Measurements from ENCODE around the gene AHRR.

GRCh38 chr5:385321-385720, 63.8 kb downstream of the AHRR start:
- TF ChIP-seq LEF1 (IDR thresholded peaks at IDR 0.05; ENCODE audit: borderline replicate concordance) = no peak
- TF ChIP-seq HDGF (IDR thresholded peaks at IDR 0.05; ENCODE audit: borderline replicate concordance) = no peak
- TF ChIP-seq ELF4 (IDR thresholded peaks at IDR 0.05) = no peak
- no peak for TF ChIP-seq NFRKB (IDR thresholded peaks at IDR 0.05)
- no peak for TF ChIP-seq BHLHE40 (IDR thresholded peaks at IDR 0.05; ENCODE audit: borderline replicate concordance)
- no peak for TF ChIP-seq PKNOX1 (IDR thresholded peaks at IDR 0.05)
- no peak for TF ChIP-seq SP1 (IDR thresholded peaks at IDR 0.05)
- TF ChIP-seq ZNF384 (IDR thresholded peaks at IDR 0.05) = no peak
- TF ChIP-seq ARNT (IDR thresholded peaks at IDR 0.05) = no peak
- TF ChIP-seq FOXA1 (IDR thresholded peaks at IDR 0.05) = no peak
- no peak for TF ChIP-seq SUZ12 (IDR thresholded peaks at IDR 0.05)
- TF ChIP-seq L3MBTL2 (conservative IDR thresholded peaks at IDR 0.05) = no peak
